Heart left ventricle (tissue), 16 donors: ENCODE results near the gene DHX16. TPM values are rescaled to one million over a fixed set of nuclear protein-coding genes. Genes with fewer than 3 reads are reported as not detected.
A peak's percentile ranks its signal among the peaks of the same experiment; 100 is the strongest.

ENCODE experiments used
- ATAC-seq, 4 donors: fragments of 200-7000 bp; cut with Tn5 transposase; one replicate each; pipeline ENCODE4 v1.9.1; 2020 to 2022; ENCODE audit warnings: moderate library complexity in 4 of 4, mild to moderate bottlenecking in 3 of 4, moderate number of reproducible peaks in 1 of 4
- DNase-seq, 5 donors: peaks; one replicate each; pipeline ENCODE4 v3.0.0-alpha.2; 2020
- H3K27ac ChIP-seq, 12 donors: fragments of 200-600 bp; sonication (generic) in 4 of 12; one replicate each; pipeline versions ENCODE4 v1.5.0 to v1.8.0; 2016 to 2022; ENCODE audit warnings: mild to moderate bottlenecking in 2 of 12
- H3K27me3 ChIP-seq, 9 donors: fragments of 200-600 bp; sonication (generic) in 2 of 9; one replicate each; pipeline versions ENCODE4 v1.5.1 to v1.8.0; 2016 to 2022; ENCODE audit warnings: mild to moderate bottlenecking in 3 of 9
- H3K36me3 ChIP-seq, 9 donors: fragments of 200-600 bp; sonication (generic) in 2 of 9; one replicate each; pipeline versions ENCODE4 v1.5.0 to v1.8.0; 2018 to 2022; ENCODE audit warnings: mild to moderate bottlenecking in 2 of 9
- H3K4me1 ChIP-seq, 12 donors: fragments of 200-600 bp; sonication (generic) in 4 of 12; one replicate each; pipeline versions ENCODE4 v1.5.0 to v1.8.0; 2016 to 2022; ENCODE audit warnings: mild to moderate bottlenecking in 3 of 12
- H3K4me3 ChIP-seq, 12 donors: fragments of 200-600 bp; sonication (generic) in 4 of 12; one replicate each; pipeline versions ENCODE4 v1.5.0 to v1.8.0; 2017 to 2022; ENCODE audit warnings: mild to moderate bottlenecking in 9 of 12, moderate library complexity in 4 of 12
- H3K9me3 ChIP-seq, 12 donors: fragments of 200-600 bp; sonication (generic) in 4 of 12; one replicate each; pipeline versions ENCODE4 v1.5.0 to v1.8.0; 2016 to 2022; ENCODE audit warnings: mild to moderate bottlenecking in 1 of 12
- POLR2A ChIP-seq, 2 donors: fragments of 450-650 bp; IDR thresholded peaks; one replicate each; pipeline ENCODE4 v1.6.1; 2017; ENCODE audit warnings: antibody characterized with exemption in 2 of 2, mild to moderate bottlenecking in 2 of 2, moderate library complexity in 2 of 2
- WGBS, 4 donors: extraction: QIAGEN DNeasy Blood & Tissue Kit in 2 of 4; methylation state at CpG; one replicate each; pipeline versions ENCODE4 v1.1.5 to v1.1.7; 2013 to 2018; 5-methylcytosine and 5-hydroxymethylcytosine counted together
- intact Hi-C, 10 donors: fragments of 100-400 bp; cut with DNase I; formaldehyde crosslinking; loops; one replicate each; pipeline versions ENCODE4 v1.11.1 to v1.14.2; 2022
- polyA plus RNA-seq, 2 donors: library from polyadenylated mRNA; stranded (reverse); fragments of 200-250 nt; gene quantifications; one replicate each; pipeline ENCODE4 v1.2.3, GENCODE V29; 2013
- total RNA-seq, 9 donors: library from RNA; depleted of rRNA in 2 of 9; stranded (reverse); fragments of >200 nt in 2 of 9; fragmentation: NEBNext Ultra II Directional in 3 of 9; extraction: Animal tissue kit (Norgen Biotek cat#: 25700) in 3 of 9; gene quantifications; one replicate each; pipeline versions ENCODE4 v1.1.0 to v1.2.4, GENCODE V29; 2016 to 2023
- TF ChIP-seq, protein P1 (sequence below), 12 donors: fragments of 200-600 bp; sonication (generic) in 4 of 12; IDR thresholded peaks; one replicate each; pipeline versions ENCODE4 v1.5.0 to v1.8.0; 2018 to 2022; ENCODE audit warnings: antibody characterized with exemption in 12 of 12, mild to moderate bottlenecking in 5 of 12
- donor health status: ischemic (EF 13 %, LVEDD 7.1; RV severe dilation, severe dysfunction).
- donor health status: healthy with polysubstance abuse.
- donor health status: DM: no; HTN: yes; CAD: no.
- donor health status: DM: no; HTN: no; CAD: no.
- donor health status: ischemic (EF 25% LVEDD 6.9; RV normal size, moderate dysfunction).
- donor health status: ischemic (EF 25% LVEDD 5.7; RV mildly dilated, moderate dysfunction).
- donor health status: healthy.
- donor health status: DM: yes; HTN: yes; CAD: no.
- donor health status: ischemic (EF 35%, LVEDD 5.7; RV mildly dilated, moderate dysfunction).
- donor health status: nonischemic (EF 11% LVEDD 7.7; RV severe dilation, severe dysfunction).
- donor health status: DM: yes; HTN: yes; CAD: no.
- donor health status: PGD.
- donor health status: ischemic (EF 29% LVEDD 5.4; RV normal size, mild dysfunction).
- donor health status: nonischemic (EF 23%, LVEDD 6.1; RV moderate dilation, normal function).

The DHX16 gene
- total and polyA plus RNA-seq, 11 donors, result 16.1 to 39.4 (median 21.0) TPM

GRCh38 chr6:30615958-30616810, 56.6 kb downstream of the DHX16 start:
- Histone ChIP-seq H3K4me3 (peak overlapping the region; percentile 57 to 92 (median 78)), H3K4me1 (peaks cover 0 to 50% (median 45%) of the 10 kb centered on the region in 12 donors), H3K27ac (peak overlapping the region; percentile 90 to 99 (median 96)), H3K27me3 (no peaks in the 10 kb centered on the region), H3K36me3 (peaks cover 0 to 58% (median 35%) of the 10 kb centered on the region in 9 donors), H3K9me3 (no peaks in the 10 kb centered on the region)
- no peak for TF ChIP-seq POLR2A (IDR thresholded peaks at IDR 0.05)
- TF ChIP-seq, protein P1, sequence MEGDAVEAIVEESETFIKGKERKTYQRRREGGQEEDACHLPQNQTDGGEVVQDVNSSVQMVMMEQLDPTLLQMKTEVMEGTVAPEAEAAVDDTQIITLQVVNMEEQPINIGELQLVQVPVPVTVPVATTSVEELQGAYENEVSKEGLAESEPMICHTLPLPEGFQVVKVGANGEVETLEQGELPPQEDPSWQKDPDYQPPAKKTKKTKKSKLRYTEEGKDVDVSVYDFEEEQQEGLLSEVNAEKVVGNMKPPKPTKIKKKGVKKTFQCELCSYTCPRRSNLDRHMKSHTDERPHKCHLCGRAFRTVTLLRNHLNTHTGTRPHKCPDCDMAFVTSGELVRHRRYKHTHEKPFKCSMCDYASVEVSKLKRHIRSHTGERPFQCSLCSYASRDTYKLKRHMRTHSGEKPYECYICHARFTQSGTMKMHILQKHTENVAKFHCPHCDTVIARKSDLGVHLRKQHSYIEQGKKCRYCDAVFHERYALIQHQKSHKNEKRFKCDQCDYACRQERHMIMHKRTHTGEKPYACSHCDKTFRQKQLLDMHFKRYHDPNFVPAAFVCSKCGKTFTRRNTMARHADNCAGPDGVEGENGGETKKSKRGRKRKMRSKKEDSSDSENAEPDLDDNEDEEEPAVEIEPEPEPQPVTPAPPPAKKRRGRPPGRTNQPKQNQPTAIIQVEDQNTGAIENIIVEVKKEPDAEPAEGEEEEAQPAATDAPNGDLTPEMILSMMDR (IDR thresholded peaks at IDR 0.05), result no peak
- WGBS, 4 donors, result 0% methylated on average over 10 of the region's 10 CpGs
- intact Hi-C loops, result loop anchor here in 6 of 10 donors (1.0 to 5.0 kb wide), 8 partner anchors 45 to 126 kb away; partner anchors contain the start of genes TUBB (in 5 of the 6), GNL1 (in 3 of the 6), PRR3 (in 2 of the 6) and ABCF1 (in 1 of the 6)
- ATAC-seq (no peak), DNase-seq (no peak)

GRCh38 chr6:30615219-30615957, 57.4 kb downstream of the DHX16 start:
- Histone ChIP-seq H3K9me3 (no peaks in the 10 kb centered on the region), H3K27me3 (no peaks in the 10 kb centered on the region), H3K27ac (peak overlapping the region; percentile 90 to 99 (median 96)), H3K36me3 (peaks cover 0 to 55% (median 27%) of the 10 kb centered on the region in 9 donors), H3K4me3 (peak overlapping the region; percentile 57 to 92 (median 78)), H3K4me1 (peaks cover 0 to 58% (median 53%) of the 10 kb centered on the region in 12 donors)
- no peak for TF ChIP-seq POLR2A (IDR thresholded peaks at IDR 0.05)
- ATAC-seq (no peak), DNase-seq (peak in 4 of 5 donors; percentile 36 to 48 (median 38))
- WGBS, 4 donors, result 0 to 1% (median 0%) methylated on average over 10 of the region's 10 CpGs
- intact Hi-C loops, result loop anchor here in 5 of 10 donors (1.0 to 5.0 kb wide), 5 partner anchors 57 to 127 kb away; partner anchors contain the start of genes TUBB (in 2 of the 5), DHX16 (in 1 of the 5), FLOT1 (in 1 of the 5) and GNL1 (in 1 of the 5)

DNA sequence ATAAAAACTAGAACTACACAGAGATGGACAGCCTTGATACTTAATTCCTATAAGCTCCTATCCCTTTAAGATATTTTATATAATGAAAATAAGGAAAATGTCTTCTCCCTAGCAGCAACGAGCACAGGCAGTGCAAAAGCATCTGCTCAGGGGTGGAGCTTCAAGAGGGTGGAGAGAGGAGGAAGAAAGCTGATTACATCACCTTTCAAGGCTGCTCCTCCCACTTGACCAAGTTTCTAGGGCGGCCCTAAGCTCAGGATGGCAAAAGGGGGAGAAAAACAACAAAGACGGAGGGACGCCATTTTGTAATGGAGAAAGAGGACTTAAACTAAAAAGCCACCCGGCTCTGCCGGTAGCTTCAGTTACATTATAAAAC, 58.0 kb downstream of the DHX16 start:
- no peaks in the 10 kb centered on the region for H3K9me3 ChIP-seq
- TF ChIP-seq, protein P1 (IDR thresholded peaks at IDR 0.05), result no peak
- peak; percentile 87 to 98 for TF ChIP-seq POLR2A (IDR thresholded peaks at IDR 0.05)
- ATAC-seq, result peak; percentile 72 to 79 (median 76)
- intact Hi-C loops, result loop anchor here in 6 of 10 donors (1.0 to 5.0 kb wide), 6 partner anchors 57 to 127 kb away; partner anchors contain the start of genes GNL1 (in 2 of the 6), TUBB (in 2 of the 6), DHX16 (in 1 of the 6) and FLOT1 (in 1 of the 6)
- H3K27ac ChIP-seq, result peak overlapping the region; percentile 90 to 99 (median 96)
- H3K27me3 ChIP-seq, result no peaks in the 10 kb centered on the region
- H3K36me3 ChIP-seq, result peaks cover 0 to 49% (median 21%) of the 10 kb centered on the region in 9 donors
- 0 to 1% (median 0%) methylated on average over 6 of the region's 6 CpGs for WGBS, 4 donors
- DNase-seq, result peak; percentile 72 to 93 (median 91)
- peak overlapping the region; percentile 57 to 92 (median 78) for H3K4me3 ChIP-seq
- peaks cover 0 to 63% (median 58%) of the 10 kb centered on the region in 12 donors for H3K4me1 ChIP-seq

DNA sequence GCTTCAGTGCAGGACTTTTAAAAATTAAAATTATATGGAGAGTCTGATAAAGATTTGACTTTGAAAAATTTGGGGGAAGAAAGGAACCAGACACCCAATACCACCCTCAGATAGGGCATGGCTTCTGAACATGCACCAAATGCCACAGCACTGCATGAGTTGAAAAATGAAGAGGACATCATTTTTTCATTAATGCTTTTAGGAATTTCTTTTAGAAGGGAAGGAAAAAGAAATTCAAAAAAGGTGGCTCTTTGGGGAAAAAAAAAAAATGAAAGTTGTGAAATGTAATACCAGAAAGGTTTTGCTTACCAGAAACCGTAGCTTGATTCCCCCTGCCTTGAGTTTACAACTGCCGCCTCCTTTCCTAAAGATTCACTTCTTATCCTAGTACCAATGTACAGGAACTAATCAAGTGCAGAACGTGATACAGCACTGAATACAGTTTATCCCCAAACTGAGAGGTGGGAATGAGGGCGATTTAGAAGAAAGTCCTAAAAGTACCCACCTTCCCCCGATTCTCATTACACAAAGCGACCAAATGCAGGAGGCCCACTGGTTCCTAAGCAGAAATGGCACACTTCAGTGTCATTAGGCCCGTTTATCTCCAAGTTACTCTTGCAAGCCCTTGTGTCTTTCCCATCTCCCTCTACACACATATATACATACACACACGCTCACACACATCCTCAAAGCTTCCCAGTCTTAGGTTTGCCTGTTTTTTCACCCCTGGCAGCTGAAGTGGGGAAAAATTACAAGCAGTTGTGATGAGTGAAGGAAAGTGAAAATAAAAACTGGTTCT, 58.6 kb downstream of the DHX16 start:
- H3K4me3 ChIP-seq, result peak overlapping the region in 11 of 12 donors; percentile 57 to 92 (median 79)
- no peaks in the 10 kb centered on the region for H3K27me3 ChIP-seq
- intact Hi-C loops, result loop anchor here in 2 of 10 donors (2.0 to 5.0 kb wide), 2 partner anchors 57 to 103 kb away; partner anchors contain the start of genes GNL1 (in 1 of the 2), MDC1 (in 1 of the 2) and PRR3 (in 1 of the 2)
- no peak for ATAC-seq
- no peak for DNase-seq
- peaks cover 0 to 67% (median 60%) of the 10 kb centered on the region in 12 donors for H3K4me1 ChIP-seq
- TF ChIP-seq, protein P1 (IDR thresholded peaks at IDR 0.05), result no peak
- TF ChIP-seq POLR2A (IDR thresholded peaks at IDR 0.05), result no peak
- 20 to 26% (median 22%) methylated on average over 8 of the region's 8 CpGs for WGBS, 4 donors
- no peaks in the 10 kb centered on the region for H3K9me3 ChIP-seq
- H3K36me3 ChIP-seq, result peaks cover 0 to 49% (median 20%) of the 10 kb centered on the region in 9 donors
- peak overlapping the region; percentile 68 to 99 (median 96) for H3K27ac ChIP-seq
